ENCODE results near the gene ENTPD8. TPM values are rescaled to one million over a fixed set of nuclear protein-coding genes. Genes with fewer than 3 reads are reported as not detected.

ENTPD8 gene
- total and polyA plus RNA-seq, 2 of the 13 experiments (the other 11 are each of a cell fraction or from before 2014, with no cell fraction given): 0.26 to 0.44 TPM

DNA sequence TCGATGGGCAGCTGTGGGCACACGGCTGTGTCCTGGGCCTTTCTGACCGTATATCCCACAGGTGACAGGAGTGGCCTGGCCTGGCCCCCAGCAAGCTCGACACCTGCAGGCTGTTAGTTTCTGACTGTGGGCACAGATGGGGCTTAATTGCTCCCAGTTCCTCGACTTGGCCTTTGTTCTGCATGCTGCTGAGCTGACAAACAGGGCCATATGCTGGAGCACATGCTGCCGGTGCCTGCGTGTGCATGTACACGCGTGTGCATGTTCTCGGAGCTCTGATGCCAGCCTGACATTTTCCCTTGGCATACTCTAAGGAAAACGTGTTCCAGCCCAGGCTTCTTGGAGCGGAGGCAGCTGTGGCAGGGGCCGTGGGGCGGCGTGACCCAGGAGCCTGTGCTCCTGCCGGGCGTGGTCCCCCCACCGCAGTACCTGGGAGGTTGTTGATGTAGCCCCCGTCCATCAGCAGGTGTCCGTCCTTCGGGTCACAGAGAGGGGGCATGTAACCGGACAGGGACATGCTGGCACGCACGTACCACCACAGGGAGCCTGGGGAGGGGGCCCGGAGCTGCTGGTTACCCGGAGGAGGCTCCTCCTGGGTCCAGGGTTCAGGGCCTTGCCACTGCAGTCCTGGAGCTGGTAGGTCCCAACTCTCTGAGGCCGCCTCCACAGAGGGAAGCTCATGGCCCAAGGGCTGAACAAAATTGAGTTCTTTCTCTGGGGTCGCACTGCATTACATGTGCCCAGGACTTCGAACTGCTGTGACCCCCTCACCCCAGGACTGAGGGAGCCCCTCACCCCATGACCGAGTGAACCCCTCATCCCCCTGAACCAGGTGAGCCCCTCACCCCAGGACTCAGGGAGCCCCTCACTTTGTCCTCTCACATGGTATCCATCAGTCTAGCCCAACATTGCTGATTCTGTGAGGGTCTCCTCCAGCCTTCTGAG, 22.1 kb upstream of the ENTPD8 start (continued):
- no peak for TF ChIP-seq ZSCAN20 (CRISPR knock-in tag; IDR thresholded peaks at IDR 0.05; ENCODE audit: borderline replicate concordance)
- TF ChIP-seq HNF4G (IDR thresholded peaks at IDR 0.05; ENCODE audit: borderline replicate concordance, low read depth, low read length): no peak; the same call in 1 of the 2 replicates
- TF ChIP-seq HNF4G (CRISPR knock-in tag; IDR thresholded peaks at IDR 0.05; ENCODE audit: borderline replicate concordance, low read depth): peak; percentile 77; the same call in 1 of the 2 replicates
- TF ChIP-seq ZFP36L1 (CRISPR knock-in tag; IDR thresholded peaks at IDR 0.05): peak; percentile 36; the same call in 1 of the 2 replicates
- TF ChIP-seq AKAP8 (CRISPR knock-in tag; IDR thresholded peaks at IDR 0.05): no peak
- no peak for TF ChIP-seq AGO2 (optimal IDR thresholded peaks at IDR 0.05; ENCODE audit: low read depth, low read length)
- TF ChIP-seq RBM22 (optimal IDR thresholded peaks at IDR 0.05; ENCODE audit: low read length): no peak
- TF ChIP-seq ZNF773 (CRISPR knock-in tag; IDR thresholded peaks at IDR 0.05; ENCODE audit: borderline replicate concordance): no peak; the same call in 1 of the 2 replicates
- TF ChIP-seq GLI4 (CRISPR knock-in tag; IDR thresholded peaks at IDR 0.05; ENCODE audit: borderline replicate concordance): no peak
- TF ChIP-seq JUND (CRISPR knock-in tag; IDR thresholded peaks at IDR 0.05): no peak
- no peak for TF ChIP-seq CCAR2 (optimal IDR thresholded peaks at IDR 0.05; ENCODE audit: low read depth, low read length)
- no peak for TF ChIP-seq NFATC3 (CRISPR knock-in tag; IDR thresholded peaks at IDR 0.05)
- TF ChIP-seq SMAD9 (CRISPR knock-in tag; IDR thresholded peaks at IDR 0.05): no peak
- TF ChIP-seq SP5 (CRISPR knock-in tag; IDR thresholded peaks at IDR 0.05; ENCODE audit: borderline replicate concordance, low read depth): peak; percentile 68
- no peak for TF ChIP-seq PTBP1 (IDR thresholded peaks at IDR 0.05; ENCODE audit: low read depth, low read length, poor library complexity, severe bottlenecking)
- TF ChIP-seq MYNN (CRISPR knock-in tag; IDR thresholded peaks at IDR 0.05; ENCODE audit: low read depth): no peak
- TF ChIP-seq AGO1 (IDR thresholded peaks at IDR 0.05; ENCODE audit: low read depth, low read length, poor library complexity, severe bottlenecking): no peak
- TF ChIP-seq, protein P1, sequence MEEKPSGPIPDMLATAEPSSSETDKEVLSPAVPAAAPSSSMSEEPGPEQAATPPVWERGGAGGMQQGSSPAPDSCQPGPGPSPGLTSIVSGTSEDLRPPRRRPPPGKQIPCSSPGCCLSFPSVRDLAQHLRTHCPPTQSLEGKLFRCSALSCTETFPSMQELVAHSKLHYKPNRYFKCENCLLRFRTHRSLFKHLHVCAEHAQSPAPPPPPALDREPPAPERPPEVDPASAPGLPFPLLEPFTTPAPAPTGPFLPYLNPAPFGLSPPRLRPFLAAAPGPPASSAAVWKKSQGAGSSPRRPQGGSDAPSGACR (CRISPR knock-in tag; IDR thresholded peaks at IDR 0.05): peak; percentile 69
- TF ChIP-seq ZBTB3 (CRISPR knock-in tag; IDR thresholded peaks at IDR 0.05; ENCODE audit: borderline replicate concordance, low read depth): no peak
- TF ChIP-seq RAD21 (CRISPR knock-in tag; IDR thresholded peaks at IDR 0.05): peak; percentile 26; the same call in 1 of the 2 replicates
- no peak for TF ChIP-seq MTF1 (CRISPR knock-in tag; IDR thresholded peaks at IDR 0.05)
- TF ChIP-seq CBX1 (IDR thresholded peaks at IDR 0.05; ENCODE audit: low read depth): peak; percentile 44
- TF ChIP-seq, protein P2, sequence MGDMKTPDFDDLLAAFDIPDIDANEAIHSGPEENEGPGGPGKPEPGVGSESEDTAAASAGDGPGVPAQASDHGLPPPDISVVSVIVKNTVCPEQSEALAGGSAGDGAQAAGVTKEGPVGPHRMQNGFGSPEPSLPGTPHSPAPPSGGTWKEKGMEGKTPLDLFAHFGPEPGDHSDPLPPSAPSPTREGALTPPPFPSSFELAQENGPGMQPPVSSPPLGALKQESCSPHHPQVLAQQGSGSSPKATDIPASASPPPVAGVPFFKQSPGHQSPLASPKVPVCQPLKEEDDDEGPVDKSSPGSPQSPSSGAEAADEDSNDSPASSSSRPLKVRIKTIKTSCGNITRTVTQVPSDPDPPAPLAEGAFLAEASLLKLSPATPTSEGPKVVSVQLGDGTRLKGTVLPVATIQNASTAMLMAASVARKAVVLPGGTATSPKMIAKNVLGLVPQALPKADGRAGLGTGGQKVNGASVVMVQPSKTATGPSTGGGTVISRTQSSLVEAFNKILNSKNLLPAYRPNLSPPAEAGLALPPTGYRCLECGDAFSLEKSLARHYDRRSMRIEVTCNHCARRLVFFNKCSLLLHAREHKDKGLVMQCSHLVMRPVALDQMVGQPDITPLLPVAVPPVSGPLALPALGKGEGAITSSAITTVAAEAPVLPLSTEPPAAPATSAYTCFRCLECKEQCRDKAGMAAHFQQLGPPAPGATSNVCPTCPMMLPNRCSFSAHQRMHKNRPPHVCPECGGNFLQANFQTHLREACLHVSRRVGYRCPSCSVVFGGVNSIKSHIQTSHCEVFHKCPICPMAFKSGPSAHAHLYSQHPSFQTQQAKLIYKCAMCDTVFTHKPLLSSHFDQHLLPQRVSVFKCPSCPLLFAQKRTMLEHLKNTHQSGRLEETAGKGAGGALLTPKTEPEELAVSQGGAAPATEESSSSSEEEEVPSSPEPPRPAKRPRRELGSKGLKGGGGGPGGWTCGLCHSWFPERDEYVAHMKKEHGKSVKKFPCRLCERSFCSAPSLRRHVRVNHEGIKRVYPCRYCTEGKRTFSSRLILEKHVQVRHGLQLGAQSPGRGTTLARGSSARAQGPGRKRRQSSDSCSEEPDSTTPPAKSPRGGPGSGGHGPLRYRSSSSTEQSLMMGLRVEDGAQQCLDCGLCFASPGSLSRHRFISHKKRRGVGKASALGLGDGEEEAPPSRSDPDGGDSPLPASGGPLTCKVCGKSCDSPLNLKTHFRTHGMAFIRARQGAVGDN (CRISPR knock-in tag; IDR thresholded peaks at IDR 0.05): peak; percentile 98
- no peak for TF ChIP-seq FOXC1 (CRISPR knock-in tag; IDR thresholded peaks at IDR 0.05; ENCODE audit: borderline replicate concordance)
- no peak for TF ChIP-seq SUZ12 (IDR thresholded peaks at IDR 0.05; ENCODE audit: low read depth, low read length)
